HepG2 (cell line): ENCODE data around the gene AK9. TPM values are rescaled to one million over a fixed set of nuclear protein-coding genes. Genes with fewer than 3 reads are reported as not detected.
A peak's percentile ranks its signal among the peaks of the same experiment; 100 is the strongest.

Experiments used
- ELF3 ChIP-seq: IDR thresholded peaks from 2 replicates; pipeline ENCODE4 v1.6.1; 2016; ENCODE audit warnings: missing genetic modification reagents, missing compliant biosample characterization
- GZF1 ChIP-seq: sonication (generic); formaldehyde crosslinking; IDR thresholded peaks from 2 replicates; pipeline ENCODE4 v1.5.1; 2020; ENCODE audit warnings: mild to moderate bottlenecking, missing genetic modification reagents
- HIVEP1 ChIP-seq: sonication (generic); formaldehyde crosslinking; IDR thresholded peaks from 2 replicates; pipeline ENCODE4 v1.4.0; 2020; ENCODE audit warnings: mild to moderate bottlenecking, missing genetic modification reagents
- HOXA3 ChIP-seq: sonication (generic); formaldehyde crosslinking; IDR thresholded peaks from 2 replicates; pipeline ENCODE4 v1.5.0; 2020; ENCODE audit warnings: missing genetic modification reagents
- KLF15 ChIP-seq: sonication (generic); formaldehyde crosslinking; IDR thresholded peaks from 2 replicates; pipeline ENCODE4 v1.8.1; 2023; ENCODE audit warnings: borderline replicate concordance, mild to moderate bottlenecking, inconsistent platforms, missing genetic modification reagents, mixed read lengths
- KLF6 ChIP-seq: IDR thresholded peaks from 2 replicates; pipeline ENCODE4 v1.8.0; 2016; ENCODE audit warnings: missing biosample characterization, missing genetic modification reagents
- KMT2B ChIP-seq: IDR thresholded peaks from 2 replicates; pipeline ENCODE4 v1.6.1; 2016; ENCODE audit warnings: missing genetic modification reagents, missing compliant biosample characterization
- PAX8 ChIP-seq: sonication (generic); formaldehyde crosslinking; IDR thresholded peaks from 2 replicates; pipeline ENCODE4 v1.8.0; 2022; ENCODE audit warnings: mild to moderate bottlenecking, missing genetic modification reagents, borderline replicate concordance
- RBFOX2 ChIP-seq: fragments of 200-400 bp; formaldehyde crosslinking; IDR thresholded peaks from 2 replicates; pipeline ENCODE4 v1.6.1; 2017; ENCODE audit warnings: low read depth, mild to moderate bottlenecking, low read length
- SAP130 ChIP-seq: IDR thresholded peaks from 2 replicates; pipeline ENCODE4 v1.6.1; 2016; ENCODE audit warnings: low read depth
- ZFP36L2 ChIP-seq: sonication (generic); formaldehyde crosslinking; IDR thresholded peaks from 2 replicates; pipeline ENCODE4 v1.4.0; 2020; ENCODE audit warnings: missing genetic modification reagents
- ZNF225 ChIP-seq: sonication (generic); formaldehyde crosslinking; IDR thresholded peaks from 2 replicates; pipeline ENCODE4 v1.4.0; 2020; ENCODE audit warnings: mild to moderate bottlenecking, missing genetic modification reagents
- ZNF501 ChIP-seq: sonication (generic); formaldehyde crosslinking; IDR thresholded peaks from 2 replicates; pipeline ENCODE4 v1.5.1; 2020; ENCODE audit warnings: mild to moderate bottlenecking, moderate library complexity, missing genetic modification reagents
- ZNF556 ChIP-seq: sonication (generic); formaldehyde crosslinking; IDR thresholded peaks from 2 replicates; pipeline ENCODE4 v1.4.0; 2020; ENCODE audit warnings: mild to moderate bottlenecking, missing genetic modification reagents, borderline replicate concordance
- ZNF557 ChIP-seq: sonication (generic); formaldehyde crosslinking; IDR thresholded peaks from 2 replicates; pipeline ENCODE4 v1.4.0; 2020; ENCODE audit warnings: missing genetic modification reagents
- ZSCAN29 ChIP-seq: sonication (generic); formaldehyde crosslinking; conservative IDR thresholded peaks from 2 replicates; pipeline ENCODE4 v1.4.0; 2020; ENCODE audit warnings: mild to moderate bottlenecking, missing genetic modification reagents
- polyA plus RNA-seq, 8 experiments: library from polyadenylated mRNA; depleted of rRNA in 3 of 8; stranded (reverse) in 7 of 8; unstranded in 1 of 8; fragments of >200 nt; fragmentation: Illumina TruSeq in 4 of 8; extraction: Trizol in 4 of 8; gene quantifications; 2 replicates each; pipeline versions ENCODE4 v1.2.1 to v1.2.3, GENCODE V29; 2011 to 2016; ENCODE audit warnings: low read depth in 4 of 8, missing spikeins in 1 of 8, mixed read lengths in 1 of 8; ENCODE audit not compliant: insufficient read depth in 1 of 8
- total RNA-seq, 5 experiments: library from RNA; depleted of rRNA; stranded (reverse); fragments of >200 nt; fragmentation: Illumina TruSeq; extraction: Trizol; gene quantifications; 2 replicates each; pipeline ENCODE4 v1.2.3, GENCODE V29; 2016; ENCODE audit warnings: low read depth in 1 of 5
- TF ChIP-seq, protein P1 (sequence below): sonication (generic); formaldehyde crosslinking; IDR thresholded peaks from 2 replicates; pipeline ENCODE4 v1.8.1; 2022; ENCODE audit warnings: low read depth, mild to moderate bottlenecking, missing genetic modification reagents
- TF ChIP-seq, protein P2 (sequence below): sonication (generic); IDR thresholded peaks from 2 replicates; pipeline ENCODE4 v1.6.1; 2016; ENCODE audit warnings: low read depth, borderline replicate concordance
- TF ChIP-seq, protein P3 (sequence below): sonication (generic); formaldehyde crosslinking; IDR thresholded peaks from 2 replicates; pipeline ENCODE4 v1.4.0; 2020; ENCODE audit warnings: mild to moderate bottlenecking, missing genetic modification reagents
- TF ChIP-seq, protein P4 (sequence below), 2 experiments: fragments of 450-650 bp in 1 of 2; sonication (generic) in 1 of 2; formaldehyde crosslinking; IDR thresholded peaks; 2 replicates each; pipeline versions ENCODE4 v1.5.0 to v1.8.0; 2020 to 2022; ENCODE audit warnings: mild to moderate bottlenecking in 1 of 2, missing genetic modification reagents in 1 of 2
- TF ChIP-seq, protein P5 (sequence below): sonication (generic); formaldehyde crosslinking; IDR thresholded peaks from 2 replicates; pipeline ENCODE4 v1.5.0; 2020; ENCODE audit warnings: mild to moderate bottlenecking, missing genetic modification reagents

The AK9 gene
- total and polyA plus RNA-seq, 2 of the 13 experiments (the other 11 are each of a cell fraction or from before 2014, with no cell fraction given): 3.2 to 4.8 TPM

- TF ChIP-seq, protein P1, sequence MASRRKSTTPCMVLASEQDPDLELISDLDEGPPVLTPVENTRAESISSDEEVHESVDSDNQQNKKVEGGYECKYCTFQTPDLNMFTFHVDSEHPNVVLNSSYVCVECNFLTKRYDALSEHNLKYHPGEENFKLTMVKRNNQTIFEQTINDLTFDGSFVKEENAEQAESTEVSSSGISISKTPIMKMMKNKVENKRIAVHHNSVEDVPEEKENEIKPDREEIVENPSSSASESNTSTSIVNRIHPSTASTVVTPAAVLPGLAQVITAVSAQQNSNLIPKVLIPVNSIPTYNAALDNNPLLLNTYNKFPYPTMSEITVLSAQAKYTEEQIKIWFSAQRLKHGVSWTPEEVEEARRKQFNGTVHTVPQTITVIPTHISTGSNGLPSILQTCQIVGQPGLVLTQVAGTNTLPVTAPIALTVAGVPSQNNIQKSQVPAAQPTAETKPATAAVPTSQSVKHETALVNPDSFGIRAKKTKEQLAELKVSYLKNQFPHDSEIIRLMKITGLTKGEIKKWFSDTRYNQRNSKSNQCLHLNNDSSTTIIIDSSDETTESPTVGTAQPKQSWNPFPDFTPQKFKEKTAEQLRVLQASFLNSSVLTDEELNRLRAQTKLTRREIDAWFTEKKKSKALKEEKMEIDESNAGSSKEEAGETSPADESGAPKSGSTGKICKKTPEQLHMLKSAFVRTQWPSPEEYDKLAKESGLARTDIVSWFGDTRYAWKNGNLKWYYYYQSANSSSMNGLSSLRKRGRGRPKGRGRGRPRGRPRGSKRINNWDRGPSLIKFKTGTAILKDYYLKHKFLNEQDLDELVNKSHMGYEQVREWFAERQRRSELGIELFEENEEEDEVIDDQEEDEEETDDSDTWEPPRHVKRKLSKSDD (CRISPR knock-in tag): peak; percentile 44; the same call in 1 of the 2 replicates
- TF ChIP-seq, protein P2, sequence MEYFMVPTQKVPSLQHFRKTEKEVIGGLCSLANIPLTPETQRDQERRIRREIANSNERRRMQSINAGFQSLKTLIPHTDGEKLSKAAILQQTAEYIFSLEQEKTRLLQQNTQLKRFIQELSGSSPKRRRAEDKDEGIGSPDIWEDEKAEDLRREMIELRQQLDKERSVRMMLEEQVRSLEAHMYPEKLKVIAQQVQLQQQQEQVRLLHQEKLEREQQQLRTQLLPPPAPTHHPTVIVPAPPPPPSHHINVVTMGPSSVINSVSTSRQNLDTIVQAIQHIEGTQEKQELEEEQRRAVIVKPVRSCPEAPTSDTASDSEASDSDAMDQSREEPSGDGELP: peak; percentile 87; the same call in 1 of the 2 replicates
- TF ChIP-seq, protein P3, sequence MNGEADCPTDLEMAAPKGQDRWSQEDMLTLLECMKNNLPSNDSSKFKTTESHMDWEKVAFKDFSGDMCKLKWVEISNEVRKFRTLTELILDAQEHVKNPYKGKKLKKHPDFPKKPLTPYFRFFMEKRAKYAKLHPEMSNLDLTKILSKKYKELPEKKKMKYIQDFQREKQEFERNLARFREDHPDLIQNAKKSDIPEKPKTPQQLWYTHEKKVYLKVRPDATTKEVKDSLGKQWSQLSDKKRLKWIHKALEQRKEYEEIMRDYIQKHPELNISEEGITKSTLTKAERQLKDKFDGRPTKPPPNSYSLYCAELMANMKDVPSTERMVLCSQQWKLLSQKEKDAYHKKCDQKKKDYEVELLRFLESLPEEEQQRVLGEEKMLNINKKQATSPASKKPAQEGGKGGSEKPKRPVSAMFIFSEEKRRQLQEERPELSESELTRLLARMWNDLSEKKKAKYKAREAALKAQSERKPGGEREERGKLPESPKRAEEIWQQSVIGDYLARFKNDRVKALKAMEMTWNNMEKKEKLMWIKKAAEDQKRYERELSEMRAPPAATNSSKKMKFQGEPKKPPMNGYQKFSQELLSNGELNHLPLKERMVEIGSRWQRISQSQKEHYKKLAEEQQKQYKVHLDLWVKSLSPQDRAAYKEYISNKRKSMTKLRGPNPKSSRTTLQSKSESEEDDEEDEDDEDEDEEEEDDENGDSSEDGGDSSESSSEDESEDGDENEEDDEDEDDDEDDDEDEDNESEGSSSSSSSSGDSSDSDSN (CRISPR knock-in tag): peak; percentile 45
- TF ChIP-seq HOXA3 (CRISPR knock-in tag): peak; percentile 83
- no peak for TF ChIP-seq GZF1 (CRISPR knock-in tag)
- no peak for TF ChIP-seq PAX8 (CRISPR knock-in tag)
- TF ChIP-seq HIVEP1 (CRISPR knock-in tag): peak; percentile 64; the same call in 1 of the 2 replicates
- TF ChIP-seq, protein P4, sequence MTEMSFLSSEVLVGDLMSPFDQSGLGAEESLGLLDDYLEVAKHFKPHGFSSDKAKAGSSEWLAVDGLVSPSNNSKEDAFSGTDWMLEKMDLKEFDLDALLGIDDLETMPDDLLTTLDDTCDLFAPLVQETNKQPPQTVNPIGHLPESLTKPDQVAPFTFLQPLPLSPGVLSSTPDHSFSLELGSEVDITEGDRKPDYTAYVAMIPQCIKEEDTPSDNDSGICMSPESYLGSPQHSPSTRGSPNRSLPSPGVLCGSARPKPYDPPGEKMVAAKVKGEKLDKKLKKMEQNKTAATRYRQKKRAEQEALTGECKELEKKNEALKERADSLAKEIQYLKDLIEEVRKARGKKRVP (CRISPR knock-in tag; IDR thresholded peaks at IDR 0.05): no peak
- peak; percentile 58 for TF ChIP-seq ZNF501 (CRISPR knock-in tag)
- no peak for TF ChIP-seq KLF15 (CRISPR knock-in tag)
- 0 out of 2 replicates have a peak, but pooled peaks have one; percentile 53 for TF ChIP-seq ZNF225 (CRISPR knock-in tag)
- TF ChIP-seq, protein P5, sequence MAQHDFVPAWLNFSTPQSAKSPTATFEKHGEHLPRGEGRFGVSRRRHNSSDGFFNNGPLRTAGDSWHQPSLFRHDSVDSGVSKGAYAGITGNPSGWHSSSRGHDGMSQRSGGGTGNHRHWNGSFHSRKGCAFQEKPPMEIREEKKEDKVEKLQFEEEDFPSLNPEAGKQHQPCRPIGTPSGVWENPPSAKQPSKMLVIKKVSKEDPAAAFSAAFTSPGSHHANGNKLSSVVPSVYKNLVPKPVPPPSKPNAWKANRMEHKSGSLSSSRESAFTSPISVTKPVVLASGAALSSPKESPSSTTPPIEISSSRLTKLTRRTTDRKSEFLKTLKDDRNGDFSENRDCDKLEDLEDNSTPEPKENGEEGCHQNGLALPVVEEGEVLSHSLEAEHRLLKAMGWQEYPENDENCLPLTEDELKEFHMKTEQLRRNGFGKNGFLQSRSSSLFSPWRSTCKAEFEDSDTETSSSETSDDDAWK (CRISPR knock-in tag): no peak
- TF ChIP-seq KLF6 (CRISPR knock-in tag): 0 out of 2 replicates have a peak, but pooled peaks have one; percentile 20
- no peak for TF ChIP-seq ZNF557 (CRISPR knock-in tag)
- TF ChIP-seq RBFOX2: peak; percentile 67
- TF ChIP-seq ZNF556 (CRISPR knock-in tag): peak; percentile 60; the same call in 1 of the 2 replicates
- no peak for TF ChIP-seq ZFP36L2 (CRISPR knock-in tag)
- TF ChIP-seq KMT2B (CRISPR knock-in tag): peak; percentile 81
- TF ChIP-seq SAP130 (CRISPR knock-in tag): peak; percentile 80
- TF ChIP-seq ZSCAN29 (CRISPR knock-in tag): no peak
- TF ChIP-seq ELF3 (CRISPR knock-in tag): peak; percentile 71
Measured at GRCh38 chr6:109690737-109691621, at the start of gene AK9, which contains the start of gene FIG4 (continued).
